HG02759 (cell line): ENCODE results near the gene CHST5.
A peak's percentile ranks its signal among the peaks of the same experiment; 100 is the strongest.

Source experiments
- ATAC-seq: cut with Tn5 transposase; IDR thresholded peaks from one replicate; pipeline ENCODE4 v1.9.1; 2021; ENCODE audit warnings: mild to moderate bottlenecking, moderate library complexity; ENCODE audit not compliant: unreplicated experiment

The CHST5 gene

GRCh38 chr16:75535901-75536300, at the start of gene CHST5:
Gene CHST5, minus strand, starts transcription at chr16:75536108. Its CDS starts 5,724 bp downstream, at chr16:75530384.
- no peak for ATAC-seq

- ATAC-seq, result no peak
Observed at GRCh38 chr16:75584108-75584507, 48.2 kb upstream of the CHST5 start.

DNA sequence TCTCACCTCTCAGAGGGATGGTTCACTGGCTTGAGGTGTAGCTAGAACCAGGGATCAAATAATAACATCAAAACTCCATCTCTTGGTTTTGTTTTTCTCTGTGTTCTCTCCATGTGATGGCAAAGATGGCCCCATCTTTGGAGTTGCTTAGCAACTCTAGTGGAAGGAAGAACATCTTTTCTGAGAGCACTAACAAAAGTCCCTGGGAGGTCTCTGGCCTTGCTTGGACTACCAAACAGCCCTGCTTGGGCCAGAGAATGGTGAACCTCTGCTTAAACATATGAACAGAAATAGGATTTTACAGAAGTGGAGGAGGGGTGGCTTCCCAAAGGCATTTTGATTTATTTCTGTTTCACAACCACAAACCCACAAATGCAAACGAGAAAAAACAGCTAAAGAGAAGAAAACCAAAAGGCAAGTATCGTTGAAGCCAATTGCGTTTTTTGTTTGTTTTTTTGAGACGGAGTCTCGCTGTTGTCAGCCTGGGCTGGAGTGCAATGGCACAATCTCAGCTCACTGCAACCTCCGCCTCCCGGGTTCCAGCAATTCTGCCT, 43.5 kb upstream of the CHST5 start:
- ATAC-seq, result no peak

DNA sequence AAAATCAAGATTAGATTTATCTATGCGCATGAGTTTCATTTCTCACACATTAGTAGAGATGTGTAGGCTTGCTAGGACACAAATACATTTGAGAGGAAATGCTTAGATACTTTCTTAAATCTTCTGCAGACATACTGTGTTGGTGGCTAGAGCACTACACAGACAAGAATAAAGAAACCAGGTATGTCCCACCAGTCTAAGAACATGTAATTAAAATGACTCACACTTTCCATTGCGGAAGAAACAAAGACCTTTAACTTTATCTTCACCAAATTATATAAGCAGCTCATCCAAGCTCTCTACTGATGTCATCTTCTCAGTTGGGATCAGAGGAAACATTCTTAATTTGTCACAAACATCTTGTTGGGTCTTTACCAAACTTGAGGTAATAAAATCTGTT, 42.8 kb upstream of the CHST5 start:
- no peak for ATAC-seq

GRCh38 chr16:75578212-75578611, 42.3 kb upstream of the CHST5 start:
- no peak for ATAC-seq

GRCh38 chr16:75576384-75576811, 40.5 kb upstream of the CHST5 start:
- peak; percentile 65 for ATAC-seq

DNA sequence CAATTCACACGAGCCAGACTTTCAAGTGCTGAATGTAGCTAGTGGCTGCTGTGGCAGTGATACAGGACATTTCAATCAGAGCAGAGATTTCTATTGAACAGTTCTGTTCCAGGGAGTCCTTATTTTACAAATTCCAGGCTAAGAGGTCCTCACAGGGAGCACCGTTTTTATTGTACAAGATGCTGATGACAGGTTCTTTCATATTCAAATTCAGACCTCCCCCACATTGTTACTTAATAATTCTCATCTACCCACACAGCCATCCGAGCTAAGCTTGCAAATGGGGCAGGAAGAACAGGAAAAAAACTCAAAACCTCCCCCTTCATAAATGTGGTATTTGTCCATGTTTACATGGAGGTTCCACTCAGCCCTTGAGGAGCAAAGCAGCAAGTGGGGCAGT, 40.0 kb upstream of the CHST5 start:
- ATAC-seq, result peak; percentile 2

DNA sequence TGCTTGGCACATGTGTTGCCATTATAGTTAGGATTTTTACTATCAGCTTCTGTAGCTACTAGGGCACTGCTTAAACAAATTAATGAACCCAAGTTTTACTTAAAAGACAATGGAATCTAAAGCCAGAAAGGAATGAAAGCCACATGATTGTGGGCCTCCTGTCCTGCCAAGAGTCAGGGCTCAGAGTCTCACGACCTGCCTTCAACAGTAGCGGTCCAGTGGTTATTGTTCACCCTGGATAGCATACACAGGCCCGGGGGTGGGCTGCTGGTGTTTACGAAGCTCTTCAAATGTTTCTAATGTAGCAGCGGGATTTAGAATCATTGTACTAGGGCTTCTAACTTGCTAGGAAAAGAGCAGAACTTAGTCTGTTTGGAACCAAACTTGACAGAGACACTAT, 38.0 kb upstream of the CHST5 start:
- no peak for ATAC-seq

DNA sequence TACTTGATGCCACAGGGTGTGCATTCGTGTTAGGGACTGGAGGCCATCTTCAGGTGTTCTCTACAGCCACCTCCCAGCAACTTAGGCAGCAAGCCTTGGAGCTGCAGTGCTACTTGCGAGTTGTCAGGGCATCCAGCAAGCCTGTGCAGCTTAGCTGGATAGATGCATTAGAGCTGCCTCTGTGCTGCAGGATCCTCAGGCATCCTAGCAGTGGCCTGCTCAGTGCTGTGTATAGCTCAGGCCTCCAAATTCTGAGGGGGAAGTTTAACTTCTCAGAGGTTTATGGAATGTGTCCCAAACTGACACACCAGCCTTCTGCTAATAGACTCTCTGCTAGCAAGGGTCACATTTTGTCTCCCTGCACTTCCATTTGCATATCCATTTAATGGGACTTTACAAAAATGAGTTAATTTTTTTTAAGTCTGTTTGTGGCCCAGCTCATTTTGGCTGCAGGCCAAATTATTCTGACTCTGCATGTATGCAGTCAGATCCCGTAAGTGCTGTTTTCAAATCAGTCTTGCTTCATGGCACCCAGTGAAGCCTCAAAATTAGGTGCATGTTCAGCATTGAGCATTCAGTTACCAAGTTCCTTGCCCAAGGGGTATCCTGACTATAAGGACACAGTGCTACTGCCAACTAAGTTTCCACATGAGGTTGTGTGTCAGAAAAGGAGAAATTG, 37.1 kb upstream of the CHST5 start:
- no peak for ATAC-seq

GRCh38 chr16:75570396-75571065, 34.6 kb upstream of the CHST5 start:
- no peak for ATAC-seq

DNA sequence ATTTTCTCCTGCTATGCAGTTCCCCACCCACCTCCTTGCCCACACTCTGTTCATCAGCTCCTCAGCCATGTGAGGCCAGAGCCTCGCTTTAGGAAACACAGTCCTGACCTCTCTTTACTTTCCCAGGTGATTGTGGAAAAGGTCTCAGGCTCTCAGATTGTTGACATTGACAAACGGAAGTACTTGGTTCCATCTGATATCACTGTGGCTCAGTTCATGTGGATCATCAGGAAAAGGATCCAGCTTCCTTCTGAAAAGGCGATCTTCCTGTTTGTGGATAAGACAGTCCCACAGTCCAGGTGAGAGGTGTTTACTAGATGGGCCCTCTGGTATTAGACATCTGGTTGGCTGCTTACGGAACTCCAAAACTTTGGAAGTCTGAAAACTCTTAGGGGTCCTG, 32.0 kb upstream of the CHST5 start:
- ATAC-seq, result no peak

- peak; percentile 0 for ATAC-seq
Observed at GRCh38 chr16:75566758-75567255, 30.9 kb upstream of the CHST5 start.

- ATAC-seq, result peak; percentile 77
Observed at GRCh38 chr16:75566040-75566757, 30.3 kb upstream of the CHST5 start, which contains the start of gene GABARAPL2. Gene GABARAPL2, plus strand, starts transcription at chr16:75566379. Its CDS starts 108 bp downstream, at chr16:75566487.

- peak; percentile 8 for ATAC-seq
Observed at GRCh38 chr16:75565640-75566039, 29.7 kb upstream of the CHST5 start.

- ATAC-seq, result no peak
Observed at GRCh38 chr16:75559564-75560372, 23.9 kb upstream of the CHST5 start.

DNA sequence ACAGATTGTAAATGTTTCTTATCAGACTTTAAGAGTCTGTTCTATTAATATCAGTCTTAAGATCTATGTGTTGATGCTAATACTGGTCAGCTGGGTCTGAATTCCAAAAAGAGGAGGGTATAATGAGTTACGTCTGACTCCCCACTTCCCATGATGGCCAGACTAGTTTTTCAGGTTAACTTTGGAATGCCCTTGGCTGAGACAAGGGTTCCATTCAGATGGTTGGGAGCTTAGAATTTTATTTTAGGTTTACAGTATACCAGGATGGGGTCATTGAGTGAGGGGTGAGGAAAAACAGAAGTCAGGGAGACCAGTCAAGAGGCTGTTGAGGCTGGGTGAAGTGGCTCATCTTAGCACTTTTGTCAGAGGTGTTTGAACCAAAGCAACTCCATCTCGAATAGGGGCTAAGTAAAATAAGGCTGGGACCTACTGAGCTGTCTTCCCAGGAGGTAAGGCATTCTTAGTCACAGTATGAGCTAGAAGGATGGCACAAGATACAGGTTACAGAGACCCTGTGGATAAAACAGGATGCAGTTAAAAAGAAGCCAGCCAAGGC, 23.0 kb upstream of the CHST5 start:
- ATAC-seq, result no peak

- no peak for ATAC-seq
Observed at GRCh38 chr16:75556431-75556950, 20.6 kb upstream of the CHST5 start.

GRCh38 chr16:75555707-75556430, 20.0 kb upstream of the CHST5 start, which contains the start of gene TMEM231:
Gene TMEM231, minus strand, starts transcription at chr16:75556252. Its CDS starts 43 bp downstream, at chr16:75556209.
- peak; percentile 98 for ATAC-seq

GRCh38 chr16:75555213-75555706, 19.4 kb upstream of the CHST5 start:
- ATAC-seq, result peak; percentile 26
